ENCODE data around the gene KLHDC1.

The KLHDC1 gene

DNA sequence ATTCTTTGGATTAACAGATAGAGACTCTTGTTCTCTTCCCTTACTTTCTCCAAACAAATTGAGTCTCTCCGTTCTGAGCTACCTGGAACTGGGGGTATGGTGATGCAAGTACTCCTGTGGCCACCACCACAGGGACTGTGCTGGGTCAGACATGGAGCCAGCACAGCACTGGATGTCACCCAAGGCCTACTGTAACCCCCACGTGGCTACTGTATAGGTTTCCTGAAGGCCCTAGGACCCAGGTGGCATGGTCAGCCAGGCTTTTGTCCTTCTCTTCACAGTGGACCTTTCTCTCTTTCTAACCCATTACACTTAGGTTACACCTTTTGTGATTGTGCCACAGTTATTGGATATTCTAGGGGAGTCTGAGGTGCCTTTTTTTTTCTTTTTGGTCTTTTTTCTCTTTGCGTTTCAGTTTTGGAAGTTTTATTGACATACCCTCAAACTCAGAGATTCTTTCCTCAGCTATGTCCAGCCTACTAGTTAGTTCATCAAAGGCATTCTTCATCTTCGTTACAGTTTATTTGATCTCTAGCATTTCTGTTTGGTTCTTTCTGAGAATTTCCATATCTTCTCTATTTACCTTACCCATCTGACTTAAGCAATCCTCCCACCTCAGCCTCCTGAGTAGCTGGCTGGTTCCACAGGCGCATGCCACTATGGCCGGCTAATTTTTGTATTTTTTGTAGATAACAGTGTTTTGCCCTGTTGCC lies 69.1 kb downstream of the KLHDC1 start:
- ChIA-PET POLR2A (no interaction called here), CTCF (no interaction called here)
- DNase-seq (ENCODE audit: extremely low spot score) = no peak
- no peak for TF ChIP-seq TARDBP (IDR thresholded peaks at IDR 0.05)
- no peak for TF ChIP-seq ZNF384 (IDR thresholded peaks at IDR 0.05)
- no peak for TF ChIP-seq FOXM1 (IDR thresholded peaks at IDR 0.05; ENCODE audit: borderline replicate concordance)
- no peak for TF ChIP-seq ELF4 (IDR thresholded peaks at IDR 0.05)
- TF ChIP-seq L3MBTL2 (conservative IDR thresholded peaks at IDR 0.05) = no peak
- TF ChIP-seq FOXK2 (IDR thresholded peaks at IDR 0.05) = no peak
- TF ChIP-seq SUZ12 (IDR thresholded peaks at IDR 0.05) = no peak
- no peak for TF ChIP-seq NFRKB (IDR thresholded peaks at IDR 0.05)
- TF ChIP-seq, protein P1, sequence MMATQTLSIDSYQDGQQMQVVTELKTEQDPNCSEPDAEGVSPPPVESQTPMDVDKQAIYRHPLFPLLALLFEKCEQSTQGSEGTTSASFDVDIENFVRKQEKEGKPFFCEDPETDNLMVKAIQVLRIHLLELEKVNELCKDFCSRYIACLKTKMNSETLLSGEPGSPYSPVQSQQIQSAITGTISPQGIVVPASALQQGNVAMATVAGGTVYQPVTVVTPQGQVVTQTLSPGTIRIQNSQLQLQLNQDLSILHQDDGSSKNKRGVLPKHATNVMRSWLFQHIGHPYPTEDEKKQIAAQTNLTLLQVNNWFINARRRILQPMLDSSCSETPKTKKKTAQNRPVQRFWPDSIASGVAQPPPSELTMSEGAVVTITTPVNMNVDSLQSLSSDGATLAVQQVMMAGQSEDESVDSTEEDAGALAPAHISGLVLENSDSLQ (IDR thresholded peaks at IDR 0.05) = no peak
- no peak for TF ChIP-seq ARNT (IDR thresholded peaks at IDR 0.05)
- TF ChIP-seq HDGF (IDR thresholded peaks at IDR 0.05; ENCODE audit: borderline replicate concordance) = no peak
- no peak for TF ChIP-seq SP1 (IDR thresholded peaks at IDR 0.05)
- TF ChIP-seq LEF1 (IDR thresholded peaks at IDR 0.05; ENCODE audit: borderline replicate concordance) = no peak
- no peak for TF ChIP-seq BHLHE40 (IDR thresholded peaks at IDR 0.05; ENCODE audit: borderline replicate concordance)
- TF ChIP-seq FOXA1 (IDR thresholded peaks at IDR 0.05) = no peak
- no peak for TF ChIP-seq CTBP1 (IDR thresholded peaks at IDR 0.05; ENCODE audit: borderline replicate concordance)

DNA sequence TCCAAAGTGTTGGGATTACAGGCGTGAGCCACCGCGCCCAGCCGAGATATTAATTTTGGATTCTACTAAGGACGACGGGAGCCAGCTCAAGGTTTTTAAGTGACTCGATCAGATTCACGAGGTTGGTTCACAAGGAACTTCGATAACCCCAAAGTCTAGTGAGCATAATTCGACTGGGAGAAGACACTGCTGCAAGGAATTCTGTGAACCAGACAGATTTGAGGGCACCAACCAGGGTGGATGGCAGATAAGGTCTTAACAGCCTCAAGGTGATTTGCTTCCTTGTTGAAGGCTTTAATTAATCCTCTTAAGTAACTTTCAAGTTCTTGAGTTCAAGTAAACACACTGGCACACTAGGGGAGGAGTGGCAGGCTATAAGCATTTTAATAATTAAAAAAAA lies 73.9 kb downstream of the KLHDC1 start:
- POLR2A ChIA-PET = interaction anchor here (0.7 to 5.7 kb wide), 22 partner anchors 9 to 346 kb away, joined by 3 to 77 read pairs (median 6); partner anchors contain the start of genes ARF6, DNAAF2, KLHDC1 and LRR1
- no peak for DNase-seq (ENCODE audit: extremely low spot score)
- TF ChIP-seq TARDBP (IDR thresholded peaks at IDR 0.05) = no peak
- TF ChIP-seq ELF4 (IDR thresholded peaks at IDR 0.05) = no peak
- no peak for TF ChIP-seq FOXA1 (IDR thresholded peaks at IDR 0.05)
- TF ChIP-seq ARNT (IDR thresholded peaks at IDR 0.05) = no peak
- no peak for TF ChIP-seq NFRKB (IDR thresholded peaks at IDR 0.05)
- no peak for TF ChIP-seq FOXM1 (IDR thresholded peaks at IDR 0.05; ENCODE audit: borderline replicate concordance)
- TF ChIP-seq SP1 (IDR thresholded peaks at IDR 0.05) = no peak
- no peak for TF ChIP-seq FOXK2 (IDR thresholded peaks at IDR 0.05)
- TF ChIP-seq L3MBTL2 (conservative IDR thresholded peaks at IDR 0.05) = no peak
- no peak for TF ChIP-seq SUZ12 (IDR thresholded peaks at IDR 0.05)
- TF ChIP-seq, protein P1 (IDR thresholded peaks at IDR 0.05) = no peak
- TF ChIP-seq BHLHE40 (IDR thresholded peaks at IDR 0.05; ENCODE audit: borderline replicate concordance) = no peak
- no peak for TF ChIP-seq LEF1 (IDR thresholded peaks at IDR 0.05; ENCODE audit: borderline replicate concordance)
- TF ChIP-seq HDGF (IDR thresholded peaks at IDR 0.05; ENCODE audit: borderline replicate concordance) = no peak
- no peak for TF ChIP-seq CTBP1 (IDR thresholded peaks at IDR 0.05; ENCODE audit: borderline replicate concordance)
- TF ChIP-seq ZNF384 (IDR thresholded peaks at IDR 0.05) = no peak
- CTCF ChIA-PET = interaction anchor here (1.2 to 1.3 kb wide), 2 partner anchors 95 to 133 kb away, joined by 4 to 7 read pairs; no protein-coding TSS in a partner anchor

DNA sequence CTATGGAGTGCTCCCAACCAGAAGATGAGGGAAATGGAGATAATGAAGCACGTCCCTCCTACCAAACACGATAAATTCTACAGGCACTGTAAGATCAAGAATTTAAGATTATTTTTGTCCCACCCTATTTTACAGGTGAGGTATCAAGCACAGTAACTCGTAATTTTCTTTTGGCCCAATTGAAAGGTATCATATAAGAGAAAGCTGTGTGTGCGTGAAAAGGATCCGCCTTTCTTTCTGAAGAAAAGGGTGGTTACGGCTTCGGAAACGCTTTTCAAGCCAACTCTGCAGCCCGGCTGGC lies 74.3 kb downstream of the KLHDC1 start:
- DNase-seq (ENCODE audit: extremely low spot score) = no peak
- ChIA-PET POLR2A (interaction anchor here (0.7 to 5.7 kb wide), 23 partner anchors 9 to 345 kb away, joined by 3 to 77 read pairs (median 6); partner anchors contain the start of genes ARF6, DNAAF2, KLHDC1 and LRR1), CTCF (interaction anchor here (1.2 to 1.3 kb wide), 2 partner anchors 95 to 133 kb away, joined by 4 to 7 read pairs; no protein-coding TSS in a partner anchor)
- TF ChIP-seq NFRKB (IDR thresholded peaks at IDR 0.05) (no peak), FOXK2 (IDR thresholded peaks at IDR 0.05) (no peak)

DNA sequence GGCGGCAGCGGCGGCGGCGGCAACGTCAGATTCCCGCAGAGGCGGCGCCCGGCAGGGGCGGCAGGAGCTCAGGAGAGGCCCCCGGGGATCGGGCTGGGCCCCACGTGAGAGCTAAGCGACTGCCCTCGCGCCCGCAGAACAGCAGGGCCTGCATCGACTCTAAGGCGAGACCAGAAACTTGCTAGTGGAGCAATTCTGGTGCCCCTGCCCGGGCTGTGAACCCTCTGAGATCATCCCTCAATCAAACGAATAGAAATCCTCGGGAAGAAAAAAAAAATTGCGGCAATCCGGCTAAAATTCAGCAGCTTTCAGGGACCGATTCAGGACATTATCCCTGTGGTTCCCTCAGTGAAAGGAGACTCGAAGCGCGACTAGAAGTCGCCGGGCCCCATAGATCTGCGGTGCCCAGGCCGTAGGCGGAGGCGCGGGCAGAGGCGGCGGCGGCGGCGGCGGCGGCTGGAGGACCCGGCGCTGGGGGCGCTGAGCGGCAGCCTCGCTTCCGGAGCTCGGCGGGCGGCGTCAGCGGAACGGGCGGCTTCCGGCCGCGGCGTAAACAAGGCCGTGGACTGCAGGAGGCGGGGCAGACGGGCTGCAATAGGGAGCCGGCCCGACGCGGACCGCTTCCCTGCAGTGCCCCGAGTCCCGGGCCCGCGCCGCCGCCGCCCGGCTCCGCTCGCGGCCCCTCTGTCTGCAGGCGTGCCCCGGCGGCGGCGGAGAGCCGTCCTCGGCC lies 74.8 kb downstream of the KLHDC1 start, which contains the start of gene KLHDC2:
Gene KLHDC2 (plus strand): TSS at position 583 of the 730 bp plus-strand sequence. CDS start 316 bp downstream, outside the sequence.
- POLR2A ChIA-PET = interaction anchor here (0.7 to 5.7 kb wide), 29 partner anchors 9 to 345 kb away, joined by 3 to 77 read pairs (median 4); partner anchors contain the start of genes ARF6, DNAAF2, KLHDC1 and LRR1
- DNase-seq (ENCODE audit: extremely low spot score) = peak; percentile 79
- CTCF ChIA-PET = interaction anchor here (1.2 to 1.3 kb wide), 2 partner anchors 94 to 134 kb away, joined by 4 to 7 read pairs; no protein-coding TSS in a partner anchor
- TF ChIP-seq, protein P1 (IDR thresholded peaks at IDR 0.05) = no peak
- peak; percentile 86 for TF ChIP-seq L3MBTL2 (conservative IDR thresholded peaks at IDR 0.05)
- TF ChIP-seq SP1 (IDR thresholded peaks at IDR 0.05) = no peak
- no peak for TF ChIP-seq SUZ12 (IDR thresholded peaks at IDR 0.05)
- TF ChIP-seq FOXM1 (IDR thresholded peaks at IDR 0.05; ENCODE audit: borderline replicate concordance) = peak; percentile 73; the same call in 1 of the 2 replicates
- TF ChIP-seq HDGF (IDR thresholded peaks at IDR 0.05; ENCODE audit: borderline replicate concordance) = no peak
- no peak for TF ChIP-seq TARDBP (IDR thresholded peaks at IDR 0.05)
- no peak for TF ChIP-seq NFRKB (IDR thresholded peaks at IDR 0.05)
- TF ChIP-seq CTBP1 (IDR thresholded peaks at IDR 0.05; ENCODE audit: borderline replicate concordance) = no peak
- TF ChIP-seq ARNT (IDR thresholded peaks at IDR 0.05) = 0 out of 2 replicates have a peak, but pooled peaks have one; percentile 26
- no peak for TF ChIP-seq FOXK2 (IDR thresholded peaks at IDR 0.05)
- no peak for TF ChIP-seq ELF4 (IDR thresholded peaks at IDR 0.05)
- no peak for TF ChIP-seq FOXA1 (IDR thresholded peaks at IDR 0.05)
- TF ChIP-seq BHLHE40 (IDR thresholded peaks at IDR 0.05; ENCODE audit: borderline replicate concordance) = no peak
- TF ChIP-seq LEF1 (IDR thresholded peaks at IDR 0.05; ENCODE audit: borderline replicate concordance) = 0 out of 2 replicates have a peak, but pooled peaks have one; percentile 45
- no peak for TF ChIP-seq ZNF384 (IDR thresholded peaks at IDR 0.05)

Measured in HEK293T (cell line).